Measurements from ENCODE around the gene HPN.

GRCh38 chr19:35043906-35044305, 2.4 kb downstream of the HPN start:
- TF ChIP-seq REST (IDR thresholded peaks at IDR 0.05; ENCODE audit: unreplicated experiment) (no peak), EZH2phosphoT487 (IDR thresholded peaks at IDR 0.05; ENCODE audit: unreplicated experiment) (no peak)

All from GM23338 (cell line).